DND-41 (cell line): ENCODE results near the gene PLCB3.

ENCODE experiments used
- ATAC-seq: fragments of 200-7000 bp; cut with Tn5 transposase; 3 replicates; pipeline ENCODE4 v1.9.1; 2021; ENCODE audit warnings: low read depth; ENCODE audit not compliant: insufficient read depth
- DNase-seq: peaks from one replicate; pipeline ENCODE4 v3.0.0-alpha.2; 2020
- H2AFZ ChIP-seq: 2 replicates; pipeline ENCODE4 v1.6.0; 2012; ENCODE audit warnings: low read depth, low read length
- H3K27ac ChIP-seq: 2 replicates; pipeline ENCODE4 v1.5.1; 2012; ENCODE audit warnings: low read length, inconsistent platforms
- H3K27me3 ChIP-seq: fragments of 200-600 bp; sonication (generic); 2 replicates; pipeline ENCODE4 v1.6.0; 2012; ENCODE audit warnings: low read length, mild to moderate bottlenecking, inconsistent platforms; ENCODE audit not compliant: insufficient read depth, poor library complexity
- H3K36me3 ChIP-seq: 2 replicates; pipeline ENCODE4 v1.5.1; 2012; ENCODE audit warnings: low read length, inconsistent platforms; ENCODE audit not compliant: insufficient read depth
- H3K4me1 ChIP-seq: 2 replicates; pipeline ENCODE4 v1.5.1; 2012; ENCODE audit warnings: mild to moderate bottlenecking, low read length; ENCODE audit not compliant: insufficient read depth
- H3K4me2 ChIP-seq: 2 replicates; pipeline ENCODE4 v1.6.0; 2012; ENCODE audit warnings: mild to moderate bottlenecking, moderate library complexity, low read length, inconsistent platforms; ENCODE audit not compliant: insufficient read depth
- H3K4me3 ChIP-seq, 2 experiments: fragments of 200-600 bp in 1 of 2; shearing (Covaris generic) in 1 of 2; 2 replicates each; pipeline ENCODE4 v1.5.1; 2012 to 2016; ENCODE audit warnings: inconsistent platforms in 2 of 2, low read length in 2 of 2, mild to moderate bottlenecking in 2 of 2, low read depth in 1 of 2, moderate library complexity in 1 of 2
- H3K79me2 ChIP-seq: 2 replicates; pipeline ENCODE4 v1.6.0; 2012; ENCODE audit warnings: low read length, inconsistent platforms; ENCODE audit not compliant: insufficient read depth
- H3K9ac ChIP-seq: 2 replicates; pipeline ENCODE4 v1.6.0; 2012; ENCODE audit warnings: low read depth, mild to moderate bottlenecking, inconsistent platforms, low read length, moderate library complexity
- H3K9me3 ChIP-seq: 2 replicates; pipeline ENCODE4 v1.5.1; 2012; ENCODE audit warnings: low read length, moderate library complexity, mild to moderate bottlenecking, inconsistent platforms; ENCODE audit not compliant: insufficient read depth, severe bottlenecking
- H4K20me1 ChIP-seq: 2 replicates; pipeline ENCODE4 v1.6.0; 2012; ENCODE audit warnings: low read length; ENCODE audit not compliant: insufficient read depth
- EZH2 ChIP-seq: IDR thresholded peaks from 3 replicates; pipeline ENCODE4 v1.6.1; 2012; ENCODE audit warnings: borderline replicate concordance, low read depth, mild to moderate bottlenecking, moderate library complexity, low read length, inconsistent platforms; ENCODE audit not compliant: severe bottlenecking
- TF ChIP-seq, protein P1 (sequence below): IDR thresholded peaks from 2 replicates; pipeline ENCODE4 v1.5.1; 2012; ENCODE audit warnings: borderline replicate concordance, low read length, moderate library complexity, mild to moderate bottlenecking; ENCODE audit not compliant: poor library complexity, severe bottlenecking; ENCODE audit errors: extremely low read depth

The PLCB3 gene

DNA sequence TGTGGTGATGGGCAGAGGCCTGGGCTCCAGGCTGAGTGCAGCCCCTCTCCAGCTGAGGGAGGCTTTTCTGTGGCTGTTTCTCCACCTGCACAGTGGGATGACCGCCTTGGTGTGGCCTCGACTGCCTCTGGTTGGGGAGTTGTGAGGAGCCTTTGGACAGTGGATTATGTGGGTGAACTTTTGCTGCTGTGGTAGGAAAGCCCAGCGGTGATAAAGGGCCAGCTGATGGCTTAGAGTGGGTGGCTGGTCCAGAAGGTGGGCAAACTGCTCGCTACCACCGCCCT, 52.6 kb downstream of the PLCB3 start:
- DNase-seq (no peak), ATAC-seq (no peak)
- peak overlapping the region; percentile 39 to 78; a peak in 3 of 4 replicates for H3K4me3 ChIP-seq
- peaks cover 43% of the 10 kb centered on the region for H3K4me1 ChIP-seq
- peaks cover 14% of the 10 kb centered on the region for H3K36me3 ChIP-seq
- peaks cover 23% of the 10 kb centered on the region for H4K20me1 ChIP-seq
- no peaks in the 10 kb centered on the region for H3K9me3 ChIP-seq
- H3K79me2 ChIP-seq = peaks cover 26% of the 10 kb centered on the region
- peak overlapping the region; percentile 93 for H3K4me2 ChIP-seq
- H3K27ac ChIP-seq = peak overlapping the region; percentile 95
- TF ChIP-seq, protein P1, sequence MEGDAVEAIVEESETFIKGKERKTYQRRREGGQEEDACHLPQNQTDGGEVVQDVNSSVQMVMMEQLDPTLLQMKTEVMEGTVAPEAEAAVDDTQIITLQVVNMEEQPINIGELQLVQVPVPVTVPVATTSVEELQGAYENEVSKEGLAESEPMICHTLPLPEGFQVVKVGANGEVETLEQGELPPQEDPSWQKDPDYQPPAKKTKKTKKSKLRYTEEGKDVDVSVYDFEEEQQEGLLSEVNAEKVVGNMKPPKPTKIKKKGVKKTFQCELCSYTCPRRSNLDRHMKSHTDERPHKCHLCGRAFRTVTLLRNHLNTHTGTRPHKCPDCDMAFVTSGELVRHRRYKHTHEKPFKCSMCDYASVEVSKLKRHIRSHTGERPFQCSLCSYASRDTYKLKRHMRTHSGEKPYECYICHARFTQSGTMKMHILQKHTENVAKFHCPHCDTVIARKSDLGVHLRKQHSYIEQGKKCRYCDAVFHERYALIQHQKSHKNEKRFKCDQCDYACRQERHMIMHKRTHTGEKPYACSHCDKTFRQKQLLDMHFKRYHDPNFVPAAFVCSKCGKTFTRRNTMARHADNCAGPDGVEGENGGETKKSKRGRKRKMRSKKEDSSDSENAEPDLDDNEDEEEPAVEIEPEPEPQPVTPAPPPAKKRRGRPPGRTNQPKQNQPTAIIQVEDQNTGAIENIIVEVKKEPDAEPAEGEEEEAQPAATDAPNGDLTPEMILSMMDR = no peak
- no peak for TF ChIP-seq EZH2
- H3K27me3 ChIP-seq = peaks cover 2% of the 10 kb centered on the region
- peak overlapping the region; percentile 89 for H2AFZ ChIP-seq
- H3K9ac ChIP-seq = peak overlapping the region; percentile 84

DNA sequence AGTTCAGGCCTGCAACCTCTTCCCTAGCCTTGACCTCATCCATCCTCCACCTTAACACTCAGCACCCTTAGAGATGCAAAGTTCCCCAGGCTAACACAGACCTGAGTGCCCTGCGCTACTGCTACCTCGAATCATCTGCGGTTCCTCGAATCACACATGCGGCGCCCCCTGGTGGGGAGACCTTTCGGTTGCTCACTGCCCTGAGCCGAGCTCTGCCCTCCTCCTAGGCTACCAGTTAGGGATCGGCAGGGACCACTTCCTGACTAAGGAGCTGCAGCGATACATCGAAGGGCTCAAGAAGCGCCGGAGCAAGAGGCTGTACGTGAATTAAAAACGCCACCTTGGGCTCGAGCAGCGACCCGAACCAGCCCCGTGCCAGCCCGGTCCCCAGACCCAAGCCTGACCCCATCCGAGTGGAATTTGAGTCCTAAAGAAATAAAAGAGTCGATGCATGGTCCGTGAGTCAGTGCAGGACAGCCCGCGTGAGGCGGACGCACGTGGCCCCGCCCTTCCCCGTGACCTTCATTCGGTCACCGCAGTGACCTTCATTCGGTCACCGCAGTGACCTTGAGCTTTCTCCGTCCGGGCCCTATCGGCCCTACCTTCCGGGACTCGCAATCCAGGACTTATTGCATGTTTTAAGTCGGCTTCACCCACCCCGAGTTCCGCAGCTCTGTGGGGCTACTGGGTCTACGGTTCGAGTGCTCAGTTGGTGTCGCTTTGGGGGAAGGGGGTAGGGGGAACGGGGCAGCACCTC, 53.2 kb downstream of the PLCB3 start:
- Histone ChIP-seq H3K36me3 (peaks cover 14% of the 10 kb centered on the region), H4K20me1 (peaks cover 23% of the 10 kb centered on the region), H3K4me1 (peaks cover 43% of the 10 kb centered on the region), H3K27me3 (peaks cover 2% of the 10 kb centered on the region), H3K9me3 (no peaks in the 10 kb centered on the region), H3K9ac (peak overlapping the region; percentile 84), H3K79me2 (peaks cover 29% of the 10 kb centered on the region), H3K27ac (peak overlapping the region; percentile 95), H2AFZ (peak overlapping the region; percentile 89), H3K4me2 (peak overlapping the region; percentile 93), H3K4me3 (peak overlapping the region; percentile 39 to 78; a peak in 3 of 4 replicates)
- TF ChIP-seq EZH2 = no peak
- TF ChIP-seq, protein P1 = peak; percentile 99
- peak; percentile 69 for ATAC-seq
- DNase-seq = peak; percentile 95

DNA sequence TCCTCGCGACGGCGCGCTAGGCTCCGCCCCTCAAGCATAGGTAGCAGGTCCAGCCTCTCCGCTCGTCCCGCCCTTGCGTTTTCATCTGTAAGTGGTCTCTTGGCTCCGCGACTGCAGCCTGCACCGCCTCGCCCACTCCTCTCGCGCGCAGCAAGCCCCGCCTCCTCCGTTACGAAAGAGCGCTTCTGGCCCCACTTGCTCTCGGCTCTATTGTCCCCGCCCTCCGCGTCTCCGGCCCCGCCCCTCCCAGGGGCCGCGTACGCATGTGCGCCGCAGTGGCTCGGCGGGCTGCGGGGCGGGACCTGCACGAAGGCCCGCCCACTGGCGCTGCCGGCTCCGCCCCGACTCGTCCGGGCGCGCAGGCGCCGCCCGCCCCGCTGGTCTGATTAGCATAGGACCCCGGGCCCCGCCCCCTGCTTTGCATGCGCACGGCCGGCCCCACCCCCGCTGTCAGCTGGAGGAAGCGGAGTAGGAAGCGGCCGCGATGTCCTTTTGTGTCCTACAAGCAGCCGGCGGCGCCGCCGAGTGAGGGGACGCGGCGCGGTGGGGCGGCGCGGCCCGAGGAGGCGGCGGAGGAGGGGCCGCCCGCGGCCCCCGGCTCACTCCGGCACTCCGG, 53.9 kb downstream of the PLCB3 start, which contains the start of gene ESRRA:
Gene ESRRA (plus strand): TSS at position 450 of the 616 bp plus-strand sequence. CDS start 1,656 bp downstream, outside the sequence.
- Histone ChIP-seq H3K4me1 (peaks cover 43% of the 10 kb centered on the region), H3K4me2 (peak within 1 kb of the TSS; percentile 93), H3K27ac (peak within 1 kb of the TSS; percentile 95), H3K9ac (peak within 1 kb of the TSS; percentile 84), H4K20me1 (peaks cover 23% of the 10 kb centered on the region), H3K36me3 (peaks cover 14% of the 10 kb centered on the region), H3K4me3 (peak within 1 kb of the TSS; percentile 76 to 78), H3K79me2 (peaks cover 34% of the 10 kb centered on the region), H3K27me3 (no peaks in the 10 kb centered on the region), H2AFZ (peak within 1 kb of the TSS; percentile 89), H3K9me3 (no peaks in the 10 kb centered on the region)
- DNase-seq (peak; percentile 99), ATAC-seq (peak; percentile 81)
- TF ChIP-seq EZH2 = no peak
- TF ChIP-seq, protein P1 = no peak
